ENCODE results near the gene OR2M7. TPM values are rescaled to one million over a fixed set of nuclear protein-coding genes. Genes with fewer than 3 reads are reported as not detected.

The OR2M7 gene
- total RNA-seq, result not detected in 2 replicates

GRCh38 chr1:248324468-248324867, at the start of gene OR2M7:
OR2M7 (minus strand) TSS chr1:248324568; CDS start chr1:248324568, 0 bp downstream.

GRCh38 chr1:248361121-248361715, 36.9 kb upstream of the OR2M7 start, which contains the start of gene OR2T4:
OR2T4 (plus strand) TSS chr1:248361665; CDS start chr1:248361665, 0 bp downstream.

GRCh38 chr1:248348475-248348874, 24.1 kb upstream of the OR2M7 start, which contains the start of gene OR14C36:
OR14C36 (plus strand) TSS chr1:248348775; CDS start chr1:248348775, 0 bp downstream.

GRCh38 chr1:248303324-248303723, 21.0 kb downstream of the OR2M7 start, which contains the start of gene OR2T12:
OR2T12 (minus strand) TSS chr1:248303424; CDS start chr1:248295578, 7,846 bp downstream.

GRCh38 chr1:248277876-248278275, 46.5 kb downstream of the OR2M7 start, which contains the start of gene OR2T33:
OR2T33 (minus strand) TSS chr1:248277976; CDS start chr1:248273814, 4,162 bp downstream.

Other genes starting within 250 kb of the OR2M7 start
- gene OR2L13, start 229.4 kb downstream of the OR2M7 start, total RNA-seq, result not detected in 2 replicates
- not detected in 2 replicates for gene OR2M5, start 179.4 kb downstream of the OR2M7 start, total RNA-seq
- gene OR2M2, start 149.7 kb downstream of the OR2M7 start, total RNA-seq, result not detected in 2 replicates
- not detected in 2 replicates for gene OR2M3, start 127.3 kb downstream of the OR2M7 start, total RNA-seq
- gene OR2M4, start 93.2 kb downstream of the OR2M7 start, total RNA-seq, result not detected in 2 replicates
- not detected in 2 replicates for gene OR2T33, start 46.6 kb downstream of the OR2M7 start, total RNA-seq
- gene OR2T12, start 21.1 kb downstream of the OR2M7 start, total RNA-seq, result not detected in 2 replicates
- gene OR14C36, start 24.2 kb upstream of the OR2M7 start, total RNA-seq, result not detected in 2 replicates
- not detected in 2 replicates for gene OR2T4, start 37.1 kb upstream of the OR2M7 start, total RNA-seq
- not detected in 2 replicates for gene OR2T6, start 51.2 kb upstream of the OR2M7 start, total RNA-seq
- gene OR2T1, start 78.5 kb upstream of the OR2M7 start, total RNA-seq, result not detected in 2 replicates
- not detected in 2 replicates for gene OR2T2, start 121.1 kb upstream of the OR2M7 start, total RNA-seq
- not detected in 2 replicates for gene OR2T3, start 148.8 kb upstream of the OR2M7 start, total RNA-seq
- gene OR2T5, start 164.0 kb upstream of the OR2M7 start, total RNA-seq, result not detected in 2 replicates
- not detected in 2 replicates for gene OR2G6, start 183.5 kb upstream of the OR2M7 start, total RNA-seq
- not detected in 2 replicates for gene OR2T29, start 238.2 kb upstream of the OR2M7 start, total RNA-seq

Data from endothelial cell of coronary artery (primary cell).